LNCaP clone FGC (cell line): Measurements from ENCODE around the gene SGK1.

Experiments
- DNase-seq: peaks from one replicate; pipeline ENCODE4 v3.0.0-alpha.2; 2011; ENCODE audit warnings: low read depth
- H3K4me3 ChIP-seq: 2 replicates; pipeline ENCODE4 v1.5.1; 2011; ENCODE audit warnings: mild to moderate bottlenecking, low read depth, low read length, control low read depth
- TF ChIP-seq, protein P1 (sequence below): IDR thresholded peaks from 2 replicates; pipeline ENCODE4 v1.5.1; 2012; ENCODE audit warnings: mild to moderate bottlenecking; ENCODE audit not compliant: control insufficient read depth, insufficient read depth; ENCODE audit errors: extremely low read depth

The SGK1 gene

DNA sequence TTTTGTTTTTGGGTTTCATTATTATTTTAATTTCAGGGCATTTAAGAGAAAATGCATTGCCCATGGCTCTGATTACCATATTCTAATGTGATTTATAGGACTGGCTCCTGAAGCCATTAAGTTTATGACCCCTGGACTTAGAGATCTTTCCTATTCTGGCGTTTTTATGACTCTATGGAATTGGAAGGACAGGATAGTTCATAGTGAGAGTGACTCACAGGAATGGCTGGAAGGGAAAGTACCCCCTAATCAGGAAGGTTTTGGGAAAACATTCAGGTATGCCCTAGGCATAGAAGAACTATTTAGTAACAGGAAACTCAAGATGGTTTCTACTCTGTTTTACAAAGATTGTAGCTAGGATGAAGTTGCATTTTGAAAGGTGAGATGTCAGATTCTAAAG is 156.9 kb downstream of the SGK1 start:
- TF ChIP-seq, protein P1, sequence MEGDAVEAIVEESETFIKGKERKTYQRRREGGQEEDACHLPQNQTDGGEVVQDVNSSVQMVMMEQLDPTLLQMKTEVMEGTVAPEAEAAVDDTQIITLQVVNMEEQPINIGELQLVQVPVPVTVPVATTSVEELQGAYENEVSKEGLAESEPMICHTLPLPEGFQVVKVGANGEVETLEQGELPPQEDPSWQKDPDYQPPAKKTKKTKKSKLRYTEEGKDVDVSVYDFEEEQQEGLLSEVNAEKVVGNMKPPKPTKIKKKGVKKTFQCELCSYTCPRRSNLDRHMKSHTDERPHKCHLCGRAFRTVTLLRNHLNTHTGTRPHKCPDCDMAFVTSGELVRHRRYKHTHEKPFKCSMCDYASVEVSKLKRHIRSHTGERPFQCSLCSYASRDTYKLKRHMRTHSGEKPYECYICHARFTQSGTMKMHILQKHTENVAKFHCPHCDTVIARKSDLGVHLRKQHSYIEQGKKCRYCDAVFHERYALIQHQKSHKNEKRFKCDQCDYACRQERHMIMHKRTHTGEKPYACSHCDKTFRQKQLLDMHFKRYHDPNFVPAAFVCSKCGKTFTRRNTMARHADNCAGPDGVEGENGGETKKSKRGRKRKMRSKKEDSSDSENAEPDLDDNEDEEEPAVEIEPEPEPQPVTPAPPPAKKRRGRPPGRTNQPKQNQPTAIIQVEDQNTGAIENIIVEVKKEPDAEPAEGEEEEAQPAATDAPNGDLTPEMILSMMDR: no peak
- DNase-seq: no peak
- H3K4me3 ChIP-seq: no peak overlapping the region

DNA sequence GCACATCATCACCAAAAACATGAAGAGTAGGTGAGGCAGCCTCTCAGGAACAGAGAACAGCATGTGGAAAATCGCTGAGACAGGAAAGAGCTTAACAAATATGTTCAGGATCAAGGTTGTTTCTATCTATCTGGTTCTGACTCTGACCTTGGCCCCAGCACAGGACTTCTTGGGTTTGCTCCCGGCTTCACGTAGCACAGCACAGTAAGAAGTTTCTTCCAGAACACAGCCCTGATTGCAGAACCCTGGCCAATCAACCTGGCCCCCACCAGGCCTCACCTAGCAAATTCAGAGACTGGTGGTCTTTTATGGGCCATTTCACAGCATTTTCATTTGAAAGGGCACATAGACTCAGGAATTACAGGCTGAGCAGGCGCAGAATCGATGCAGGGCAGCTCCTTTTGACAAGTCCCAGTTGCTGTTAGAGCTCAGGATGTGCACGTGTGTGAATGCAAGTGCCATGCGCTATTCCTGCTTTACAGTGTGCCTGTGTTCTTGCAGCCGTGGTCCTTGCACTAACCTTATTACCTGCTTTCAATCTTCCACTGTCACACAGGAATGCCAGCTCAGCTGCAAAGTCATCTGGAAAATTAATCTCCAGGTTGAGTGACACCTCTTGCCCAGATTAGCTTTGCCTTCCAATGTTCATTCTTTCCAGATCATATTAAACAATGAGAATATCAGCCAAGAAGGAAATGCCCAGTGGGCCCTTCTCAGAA is 165.0 kb downstream of the SGK1 start:
- TF ChIP-seq, protein P1: no peak
- H3K4me3 ChIP-seq: no peak overlapping the region
- DNase-seq: no peak

GRCh38 chr6:134148566-134148965 is 169.3 kb downstream of the SGK1 start:
- H3K4me3 ChIP-seq: no peak overlapping the region
- TF ChIP-seq, protein P1: no peak
- DNase-seq: no peak

GRCh38 chr6:134147034-134147533 is 170.8 kb downstream of the SGK1 start:
- H3K4me3 ChIP-seq: no peak overlapping the region
- TF ChIP-seq, protein P1: no peak
- DNase-seq: no peak

DNA sequence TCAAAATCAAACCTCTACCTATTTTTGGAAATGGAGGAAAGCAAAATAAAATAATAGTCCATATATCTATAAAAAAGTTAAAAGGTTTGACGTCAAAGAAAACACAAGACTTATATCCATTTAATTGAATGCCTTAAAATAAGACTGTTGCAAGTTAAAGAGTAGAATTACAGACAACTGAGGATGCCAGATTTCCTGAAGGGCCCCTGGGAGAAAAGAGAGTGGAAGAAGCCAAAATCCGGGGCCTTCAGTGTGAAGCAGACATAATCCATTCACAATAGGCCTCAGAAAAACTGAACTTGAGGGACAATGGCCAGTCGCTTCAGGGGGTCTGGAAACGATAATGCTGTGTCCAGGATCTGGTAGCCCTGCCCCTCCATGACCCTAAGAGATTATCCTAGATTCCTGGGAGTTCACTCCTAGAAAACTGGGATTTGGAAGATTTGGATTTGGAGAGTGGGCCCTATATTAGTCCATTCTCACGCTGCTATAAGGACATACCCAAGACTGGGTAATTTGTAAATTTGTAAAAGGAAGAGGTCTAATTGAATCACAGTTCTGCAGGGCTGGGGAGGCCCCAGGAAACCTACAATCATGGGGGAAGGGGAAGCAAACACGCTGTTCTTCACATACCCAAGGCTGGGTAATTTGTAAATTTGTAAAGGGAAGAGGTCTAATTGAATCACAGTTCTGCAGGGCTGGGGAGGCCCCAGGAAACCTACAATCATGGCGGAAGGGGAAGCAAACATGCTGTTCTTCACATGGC is 171.5 kb downstream of the SGK1 start:
- H3K4me3 ChIP-seq: no peak overlapping the region
- TF ChIP-seq, protein P1: no peak
- no peak for DNase-seq

GRCh38 chr6:134145786-134146185 is 172.1 kb downstream of the SGK1 start:
- DNase-seq: no peak
- no peak overlapping the region for H3K4me3 ChIP-seq
- TF ChIP-seq, protein P1: no peak
